GM23338 (cell line): Measurements from ENCODE around the gene HHIPL1.

Source experiments
- CREB1 ChIP-seq: fragments of 250-450 bp; sonication (Bioruptor Pico); IDR thresholded peaks from 2 replicates; pipeline ENCODE4 v1.5.0; 2020; ENCODE audit warnings: low read depth, mild to moderate bottlenecking, moderate library complexity
- EZH2 ChIP-seq: fragments of 200-600 bp; sonication (generic); IDR thresholded peaks from one replicate; pipeline ENCODE4 v1.8.0; 2017; ENCODE audit warnings: antibody characterized with exemption, mild to moderate bottlenecking, low read depth; ENCODE audit not compliant: unreplicated experiment
- EZH2phosphoT487 ChIP-seq: fragments of 200-600 bp; sonication (generic); IDR thresholded peaks from one replicate; pipeline ENCODE4 v1.8.1; 2018; ENCODE audit warnings: antibody characterized with exemption; ENCODE audit not compliant: unreplicated experiment
- JUNB ChIP-seq: IDR thresholded peaks from one replicate; pipeline ENCODE4 v1.6.1; 2016; ENCODE audit warnings: antibody characterized with exemption; ENCODE audit not compliant: unreplicated experiment
- NANOG ChIP-seq: IDR thresholded peaks from 2 replicates; pipeline ENCODE4 v1.6.1; 2016; ENCODE audit warnings: antibody characterized with exemption, borderline replicate concordance
- POLR2AphosphoS5 ChIP-seq: IDR thresholded peaks from 2 replicates; pipeline ENCODE4 v1.6.1; 2016; ENCODE audit warnings: antibody characterized with exemption, low read depth
- STAT1 ChIP-seq: IDR thresholded peaks from one replicate; pipeline ENCODE4 v1.6.1; 2016; ENCODE audit warnings: antibody characterized with exemption; ENCODE audit not compliant: unreplicated experiment
- ZNF114 ChIP-seq: fragments of 250-450 bp; sonication (Bioruptor Pico); IDR thresholded peaks from 2 replicates; pipeline ENCODE4 v1.5.0; 2020; ENCODE audit warnings: mild to moderate bottlenecking, moderate library complexity
- ZNF331 ChIP-seq: fragments of 250-450 bp; sonication (Bioruptor Pico); IDR thresholded peaks from 2 replicates; pipeline ENCODE4 v1.5.0; 2020; ENCODE audit warnings: low read depth, mild to moderate bottlenecking, moderate library complexity
- TF ChIP-seq, protein P1 (sequence below), 2 experiments: fragments of 200-600 bp in 1 of 2; sonication (generic) in 1 of 2; conservative IDR thresholded peaks; 2 replicates each; pipeline versions ENCODE4 v1.5.1 to v1.6.1; 2016 to 2017; ENCODE audit warnings: antibody characterized with exemption in 2 of 2, low read depth in 2 of 2, mild to moderate bottlenecking in 2 of 2, moderate library complexity in 1 of 2
- TF ChIP-seq, protein P2 (sequence below): IDR thresholded peaks from one replicate; pipeline ENCODE4 v1.6.1; 2018; ENCODE audit warnings: antibody characterized with exemption; ENCODE audit not compliant: unreplicated experiment
- TF ChIP-seq, protein P3 (sequence below): IDR thresholded peaks from 2 replicates; pipeline ENCODE4 v1.6.1; 2016; ENCODE audit warnings: antibody characterized with exemption
- TF ChIP-seq, protein P4 (sequence below): fragments of 250-450 bp; sonication (Bioruptor Pico); IDR thresholded peaks from 2 replicates; pipeline ENCODE4 v1.5.0; 2020; ENCODE audit warnings: mild to moderate bottlenecking, moderate library complexity

DNA sequence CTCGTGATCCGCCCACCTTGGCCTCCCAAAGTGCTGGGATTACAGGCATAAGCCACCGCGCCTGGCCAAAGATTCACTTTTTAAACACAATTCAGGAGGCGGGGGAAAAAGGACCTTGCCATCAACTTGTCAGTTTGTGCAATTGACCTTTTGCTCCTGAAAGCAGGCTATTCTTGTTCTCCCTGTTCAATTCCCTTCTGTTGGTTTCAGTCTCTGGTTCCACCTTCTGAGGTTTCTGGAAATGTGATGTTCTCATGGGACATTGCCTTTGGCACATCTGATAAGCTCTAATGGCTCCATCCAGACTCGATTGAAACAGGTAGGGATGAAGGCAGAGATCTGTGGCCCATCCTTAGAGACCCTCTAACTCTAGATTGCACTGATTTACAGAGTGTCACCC is 23.0 kb upstream of the HHIPL1 start:
- TF ChIP-seq, protein P1, sequence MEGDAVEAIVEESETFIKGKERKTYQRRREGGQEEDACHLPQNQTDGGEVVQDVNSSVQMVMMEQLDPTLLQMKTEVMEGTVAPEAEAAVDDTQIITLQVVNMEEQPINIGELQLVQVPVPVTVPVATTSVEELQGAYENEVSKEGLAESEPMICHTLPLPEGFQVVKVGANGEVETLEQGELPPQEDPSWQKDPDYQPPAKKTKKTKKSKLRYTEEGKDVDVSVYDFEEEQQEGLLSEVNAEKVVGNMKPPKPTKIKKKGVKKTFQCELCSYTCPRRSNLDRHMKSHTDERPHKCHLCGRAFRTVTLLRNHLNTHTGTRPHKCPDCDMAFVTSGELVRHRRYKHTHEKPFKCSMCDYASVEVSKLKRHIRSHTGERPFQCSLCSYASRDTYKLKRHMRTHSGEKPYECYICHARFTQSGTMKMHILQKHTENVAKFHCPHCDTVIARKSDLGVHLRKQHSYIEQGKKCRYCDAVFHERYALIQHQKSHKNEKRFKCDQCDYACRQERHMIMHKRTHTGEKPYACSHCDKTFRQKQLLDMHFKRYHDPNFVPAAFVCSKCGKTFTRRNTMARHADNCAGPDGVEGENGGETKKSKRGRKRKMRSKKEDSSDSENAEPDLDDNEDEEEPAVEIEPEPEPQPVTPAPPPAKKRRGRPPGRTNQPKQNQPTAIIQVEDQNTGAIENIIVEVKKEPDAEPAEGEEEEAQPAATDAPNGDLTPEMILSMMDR (conservative IDR thresholded peaks at IDR 0.05; ENCODE audit: low read depth in 2 of 2) = no peak
- no peak for TF ChIP-seq EZH2
- no peak for TF ChIP-seq POLR2AphosphoS5
- TF ChIP-seq JUNB = no peak
- TF ChIP-seq, protein P2, sequence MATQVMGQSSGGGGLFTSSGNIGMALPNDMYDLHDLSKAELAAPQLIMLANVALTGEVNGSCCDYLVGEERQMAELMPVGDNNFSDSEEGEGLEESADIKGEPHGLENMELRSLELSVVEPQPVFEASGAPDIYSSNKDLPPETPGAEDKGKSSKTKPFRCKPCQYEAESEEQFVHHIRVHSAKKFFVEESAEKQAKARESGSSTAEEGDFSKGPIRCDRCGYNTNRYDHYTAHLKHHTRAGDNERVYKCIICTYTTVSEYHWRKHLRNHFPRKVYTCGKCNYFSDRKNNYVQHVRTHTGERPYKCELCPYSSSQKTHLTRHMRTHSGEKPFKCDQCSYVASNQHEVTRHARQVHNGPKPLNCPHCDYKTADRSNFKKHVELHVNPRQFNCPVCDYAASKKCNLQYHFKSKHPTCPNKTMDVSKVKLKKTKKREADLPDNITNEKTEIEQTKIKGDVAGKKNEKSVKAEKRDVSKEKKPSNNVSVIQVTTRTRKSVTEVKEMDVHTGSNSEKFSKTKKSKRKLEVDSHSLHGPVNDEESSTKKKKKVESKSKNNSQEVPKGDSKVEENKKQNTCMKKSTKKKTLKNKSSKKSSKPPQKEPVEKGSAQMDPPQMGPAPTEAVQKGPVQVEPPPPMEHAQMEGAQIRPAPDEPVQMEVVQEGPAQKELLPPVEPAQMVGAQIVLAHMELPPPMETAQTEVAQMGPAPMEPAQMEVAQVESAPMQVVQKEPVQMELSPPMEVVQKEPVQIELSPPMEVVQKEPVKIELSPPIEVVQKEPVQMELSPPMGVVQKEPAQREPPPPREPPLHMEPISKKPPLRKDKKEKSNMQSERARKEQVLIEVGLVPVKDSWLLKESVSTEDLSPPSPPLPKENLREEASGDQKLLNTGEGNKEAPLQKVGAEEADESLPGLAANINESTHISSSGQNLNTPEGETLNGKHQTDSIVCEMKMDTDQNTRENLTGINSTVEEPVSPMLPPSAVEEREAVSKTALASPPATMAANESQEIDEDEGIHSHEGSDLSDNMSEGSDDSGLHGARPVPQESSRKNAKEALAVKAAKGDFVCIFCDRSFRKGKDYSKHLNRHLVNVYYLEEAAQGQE = no peak
- no peak for TF ChIP-seq EZH2phosphoT487
- no peak for TF ChIP-seq ZNF331
- no peak for TF ChIP-seq STAT1
- TF ChIP-seq, protein P3, sequence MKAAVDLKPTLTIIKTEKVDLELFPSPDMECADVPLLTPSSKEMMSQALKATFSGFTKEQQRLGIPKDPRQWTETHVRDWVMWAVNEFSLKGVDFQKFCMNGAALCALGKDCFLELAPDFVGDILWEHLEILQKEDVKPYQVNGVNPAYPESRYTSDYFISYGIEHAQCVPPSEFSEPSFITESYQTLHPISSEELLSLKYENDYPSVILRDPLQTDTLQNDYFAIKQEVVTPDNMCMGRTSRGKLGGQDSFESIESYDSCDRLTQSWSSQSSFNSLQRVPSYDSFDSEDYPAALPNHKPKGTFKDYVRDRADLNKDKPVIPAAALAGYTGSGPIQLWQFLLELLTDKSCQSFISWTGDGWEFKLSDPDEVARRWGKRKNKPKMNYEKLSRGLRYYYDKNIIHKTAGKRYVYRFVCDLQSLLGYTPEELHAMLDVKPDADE = no peak
- no peak for TF ChIP-seq CREB1 (CRISPR knock-in tag)
- TF ChIP-seq ZNF114 (CRISPR knock-in tag) = no peak
- TF ChIP-seq, protein P4, sequence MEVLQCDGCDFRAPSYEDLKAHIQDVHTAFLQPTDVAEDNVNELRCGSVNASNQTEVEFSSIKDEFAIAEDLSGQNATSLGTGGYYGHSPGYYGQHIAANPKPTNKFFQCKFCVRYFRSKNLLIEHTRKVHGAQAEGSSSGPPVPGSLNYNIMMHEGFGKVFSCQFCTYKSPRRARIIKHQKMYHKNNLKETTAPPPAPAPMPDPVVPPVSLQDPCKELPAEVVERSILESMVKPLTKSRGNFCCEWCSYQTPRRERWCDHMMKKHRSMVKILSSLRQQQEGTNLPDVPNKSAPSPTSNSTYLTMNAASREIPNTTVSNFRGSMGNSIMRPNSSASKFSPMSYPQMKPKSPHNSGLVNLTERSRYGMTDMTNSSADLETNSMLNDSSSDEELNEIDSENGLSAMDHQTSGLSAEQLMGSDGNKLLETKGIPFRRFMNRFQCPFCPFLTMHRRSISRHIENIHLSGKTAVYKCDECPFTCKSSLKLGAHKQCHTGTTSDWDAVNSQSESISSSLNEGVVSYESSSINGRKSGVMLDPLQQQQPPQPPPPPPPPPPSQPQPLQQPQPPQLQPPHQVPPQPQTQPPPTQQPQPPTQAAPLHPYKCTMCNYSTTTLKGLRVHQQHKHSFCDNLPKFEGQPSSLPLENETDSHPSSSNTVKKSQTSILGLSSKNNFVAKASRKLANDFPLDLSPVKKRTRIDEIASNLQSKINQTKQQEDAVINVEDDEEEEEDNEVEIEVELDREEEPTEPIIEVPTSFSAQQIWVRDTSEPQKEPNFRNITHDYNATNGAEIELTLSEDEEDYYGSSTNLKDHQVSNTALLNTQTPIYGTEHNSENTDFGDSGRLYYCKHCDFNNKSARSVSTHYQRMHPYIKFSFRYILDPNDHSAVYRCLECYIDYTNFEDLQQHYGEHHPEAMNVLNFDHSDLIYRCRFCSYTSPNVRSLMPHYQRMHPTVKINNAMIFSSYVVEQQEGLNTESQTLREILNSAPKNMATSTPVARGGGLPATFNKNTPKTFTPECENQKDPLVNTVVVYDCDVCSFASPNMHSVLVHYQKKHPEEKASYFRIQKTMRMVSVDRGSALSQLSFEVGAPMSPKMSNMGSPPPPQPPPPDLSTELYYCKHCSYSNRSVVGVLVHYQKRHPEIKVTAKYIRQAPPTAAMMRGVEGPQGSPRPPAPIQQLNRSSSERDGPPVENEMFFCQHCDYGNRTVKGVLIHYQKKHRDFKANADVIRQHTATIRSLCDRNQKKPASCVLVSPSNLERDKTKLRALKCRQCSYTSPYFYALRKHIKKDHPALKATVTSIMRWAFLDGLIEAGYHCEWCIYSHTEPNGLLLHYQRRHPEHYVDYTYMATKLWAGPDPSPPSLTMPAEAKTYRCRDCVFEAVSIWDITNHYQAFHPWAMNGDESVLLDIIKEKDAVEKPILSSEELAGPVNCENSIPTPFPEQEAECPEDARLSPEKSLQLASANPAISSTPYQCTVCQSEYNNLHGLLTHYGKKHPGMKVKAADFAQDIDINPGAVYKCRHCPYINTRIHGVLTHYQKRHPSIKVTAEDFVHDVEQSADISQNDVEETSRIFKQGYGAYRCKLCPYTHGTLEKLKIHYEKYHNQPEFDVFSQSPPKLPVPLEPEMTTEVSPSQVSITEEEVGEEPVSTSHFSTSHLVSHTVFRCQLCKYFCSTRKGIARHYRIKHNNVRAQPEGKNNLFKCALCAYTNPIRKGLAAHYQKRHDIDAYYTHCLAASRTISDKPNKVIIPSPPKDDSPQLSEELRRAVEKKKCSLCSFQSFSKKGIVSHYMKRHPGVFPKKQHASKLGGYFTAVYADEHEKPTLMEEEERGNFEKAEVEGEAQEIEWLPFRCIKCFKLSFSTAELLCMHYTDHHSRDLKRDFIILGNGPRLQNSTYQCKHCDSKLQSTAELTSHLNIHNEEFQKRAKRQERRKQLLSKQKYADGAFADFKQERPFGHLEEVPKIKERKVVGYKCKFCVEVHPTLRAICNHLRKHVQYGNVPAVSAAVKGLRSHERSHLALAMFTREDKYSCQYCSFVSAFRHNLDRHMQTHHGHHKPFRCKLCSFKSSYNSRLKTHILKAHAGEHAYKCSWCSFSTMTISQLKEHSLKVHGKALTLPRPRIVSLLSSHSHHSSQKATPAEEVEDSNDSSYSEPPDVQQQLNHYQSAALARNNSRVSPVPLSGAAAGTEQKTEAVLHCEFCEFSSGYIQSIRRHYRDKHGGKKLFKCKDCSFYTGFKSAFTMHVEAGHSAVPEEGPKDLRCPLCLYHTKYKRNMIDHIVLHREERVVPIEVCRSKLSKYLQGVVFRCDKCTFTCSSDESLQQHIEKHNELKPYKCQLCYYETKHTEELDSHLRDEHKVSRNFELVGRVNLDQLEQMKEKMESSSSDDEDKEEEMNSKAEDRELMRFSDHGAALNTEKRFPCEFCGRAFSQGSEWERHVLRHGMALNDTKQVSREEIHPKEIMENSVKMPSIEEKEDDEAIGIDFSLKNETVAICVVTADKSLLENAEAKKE = no peak
- no peak for TF ChIP-seq NANOG
